GM12865 (cell line): ENCODE data around the gene NOP16.
"Not testable (repeated sequence)": the region's sequence is repeated elsewhere in the genome, so short reads cannot be mapped to it uniquely, and the experiment has no call there.

ENCODE experiments used
- DNase-seq: peaks from one replicate; pipeline ENCODE4 v3.0.0; 2010; ENCODE audit warnings: low read depth
- H3K4me3 ChIP-seq: 2 replicates; pipeline ENCODE4 v1.5.1; 2011; ENCODE audit warnings: mild to moderate bottlenecking, low read depth, low read length, control low read depth
- TF ChIP-seq, protein P1 (sequence below): IDR thresholded peaks from 2 replicates; pipeline ENCODE4 v1.5.1; 2011; ENCODE audit warnings: low read length, control low read depth, low read depth, inconsistent platforms; ENCODE audit not compliant: insufficient read depth; ENCODE audit errors: missing control alignments

Gene NOP16

DNA sequence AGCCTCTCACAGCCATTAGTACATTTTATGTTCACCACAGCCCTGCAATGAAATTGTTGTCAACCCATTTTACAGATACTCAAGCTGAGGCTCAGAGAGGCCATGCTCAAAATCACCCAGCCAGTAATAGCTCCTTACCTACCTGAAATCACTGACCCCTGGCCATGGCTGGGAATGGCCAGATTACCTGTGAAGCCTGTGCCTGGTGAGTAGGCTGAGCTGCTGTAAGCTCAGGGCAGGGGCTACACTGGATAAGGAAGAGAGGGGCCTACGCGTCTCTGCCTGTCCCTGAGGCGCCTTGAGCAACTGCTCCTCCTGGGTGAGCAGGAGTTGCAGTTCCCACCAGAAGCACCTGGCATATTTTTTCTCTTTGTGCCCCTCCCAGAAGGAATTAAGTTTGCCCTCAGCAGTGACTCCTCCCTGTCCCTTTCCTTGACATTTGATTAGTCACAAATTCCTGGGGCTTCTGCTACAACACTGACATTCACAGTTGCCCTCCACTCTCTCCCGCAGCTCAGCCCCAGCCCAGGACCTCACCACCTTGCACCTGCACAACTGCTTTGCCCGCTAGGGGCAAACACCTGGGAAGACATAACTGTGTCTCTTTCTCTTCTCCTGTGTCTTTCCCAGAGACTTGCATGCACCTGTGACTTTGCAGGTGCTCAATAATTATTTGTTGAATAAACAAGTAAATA, 22.2 kb upstream of the NOP16 start:
- no peak for DNase-seq
- TF ChIP-seq, protein P1, sequence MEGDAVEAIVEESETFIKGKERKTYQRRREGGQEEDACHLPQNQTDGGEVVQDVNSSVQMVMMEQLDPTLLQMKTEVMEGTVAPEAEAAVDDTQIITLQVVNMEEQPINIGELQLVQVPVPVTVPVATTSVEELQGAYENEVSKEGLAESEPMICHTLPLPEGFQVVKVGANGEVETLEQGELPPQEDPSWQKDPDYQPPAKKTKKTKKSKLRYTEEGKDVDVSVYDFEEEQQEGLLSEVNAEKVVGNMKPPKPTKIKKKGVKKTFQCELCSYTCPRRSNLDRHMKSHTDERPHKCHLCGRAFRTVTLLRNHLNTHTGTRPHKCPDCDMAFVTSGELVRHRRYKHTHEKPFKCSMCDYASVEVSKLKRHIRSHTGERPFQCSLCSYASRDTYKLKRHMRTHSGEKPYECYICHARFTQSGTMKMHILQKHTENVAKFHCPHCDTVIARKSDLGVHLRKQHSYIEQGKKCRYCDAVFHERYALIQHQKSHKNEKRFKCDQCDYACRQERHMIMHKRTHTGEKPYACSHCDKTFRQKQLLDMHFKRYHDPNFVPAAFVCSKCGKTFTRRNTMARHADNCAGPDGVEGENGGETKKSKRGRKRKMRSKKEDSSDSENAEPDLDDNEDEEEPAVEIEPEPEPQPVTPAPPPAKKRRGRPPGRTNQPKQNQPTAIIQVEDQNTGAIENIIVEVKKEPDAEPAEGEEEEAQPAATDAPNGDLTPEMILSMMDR, result no peak
- H3K4me3 ChIP-seq, result no peak overlapping the region

DNA sequence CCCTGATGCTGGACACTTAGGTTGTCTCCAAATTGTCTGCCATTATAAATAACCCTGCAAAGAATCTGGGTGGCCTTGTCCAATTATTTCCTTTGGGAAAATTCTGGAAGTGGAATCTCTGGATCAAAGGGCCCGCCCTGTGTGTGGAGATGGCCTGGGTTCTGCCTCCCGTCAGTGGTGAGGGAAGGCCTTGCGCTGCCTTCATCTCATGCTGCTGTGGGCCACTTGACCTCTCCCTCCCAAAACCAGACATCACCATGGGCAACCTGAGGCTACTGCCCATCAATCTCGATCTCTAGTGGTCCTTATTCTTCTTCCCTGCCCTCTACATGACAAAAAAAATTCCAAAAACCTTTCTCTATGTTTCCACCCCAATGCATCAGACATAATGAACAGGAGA, 21.4 kb upstream of the NOP16 start:
- DNase-seq, result no peak
- TF ChIP-seq, protein P1, result no peak
- H3K4me3 ChIP-seq, result no peak overlapping the region

DNA sequence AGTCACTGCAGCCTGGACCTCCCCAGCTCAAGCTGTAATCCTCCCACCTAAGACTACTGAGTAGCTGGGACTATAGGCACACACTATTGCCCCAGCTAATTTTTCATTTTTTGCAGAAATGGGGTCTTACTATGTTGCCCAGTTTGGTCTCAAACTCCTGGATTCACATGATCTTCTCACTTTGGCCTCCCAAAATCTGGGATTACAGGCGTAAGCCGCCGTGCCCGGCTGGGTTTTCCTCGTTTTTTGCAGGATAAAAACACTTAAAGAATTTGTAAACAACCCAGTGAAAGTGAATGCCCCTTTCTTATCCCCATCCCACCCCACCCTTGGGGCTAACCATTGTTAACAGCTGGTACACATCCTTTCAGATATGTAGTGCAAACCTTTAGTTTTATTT, 20.2 kb upstream of the NOP16 start:
- H3K4me3 ChIP-seq, result no peak overlapping the region
- TF ChIP-seq, protein P1, result no peak
- no peak for DNase-seq

DNA sequence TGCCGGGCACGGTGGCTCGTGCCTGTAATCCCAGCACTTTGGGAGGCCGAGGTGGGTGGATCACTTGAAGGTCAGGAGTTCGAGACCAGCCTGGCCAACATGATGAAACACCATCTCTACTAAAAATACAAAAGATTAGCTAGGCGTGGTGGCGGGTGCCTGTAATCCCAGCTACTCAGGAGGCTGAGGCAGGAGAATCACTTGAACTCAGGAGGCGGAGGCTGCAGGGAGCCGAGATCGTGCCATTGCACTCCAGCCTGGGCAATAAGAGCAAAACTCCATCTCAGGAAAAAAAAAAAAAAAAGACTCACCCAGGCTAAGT, 19.8 kb upstream of the NOP16 start:
- DNase-seq, H3K4me3 ChIP-seq: not testable (repeated sequence)

DNA sequence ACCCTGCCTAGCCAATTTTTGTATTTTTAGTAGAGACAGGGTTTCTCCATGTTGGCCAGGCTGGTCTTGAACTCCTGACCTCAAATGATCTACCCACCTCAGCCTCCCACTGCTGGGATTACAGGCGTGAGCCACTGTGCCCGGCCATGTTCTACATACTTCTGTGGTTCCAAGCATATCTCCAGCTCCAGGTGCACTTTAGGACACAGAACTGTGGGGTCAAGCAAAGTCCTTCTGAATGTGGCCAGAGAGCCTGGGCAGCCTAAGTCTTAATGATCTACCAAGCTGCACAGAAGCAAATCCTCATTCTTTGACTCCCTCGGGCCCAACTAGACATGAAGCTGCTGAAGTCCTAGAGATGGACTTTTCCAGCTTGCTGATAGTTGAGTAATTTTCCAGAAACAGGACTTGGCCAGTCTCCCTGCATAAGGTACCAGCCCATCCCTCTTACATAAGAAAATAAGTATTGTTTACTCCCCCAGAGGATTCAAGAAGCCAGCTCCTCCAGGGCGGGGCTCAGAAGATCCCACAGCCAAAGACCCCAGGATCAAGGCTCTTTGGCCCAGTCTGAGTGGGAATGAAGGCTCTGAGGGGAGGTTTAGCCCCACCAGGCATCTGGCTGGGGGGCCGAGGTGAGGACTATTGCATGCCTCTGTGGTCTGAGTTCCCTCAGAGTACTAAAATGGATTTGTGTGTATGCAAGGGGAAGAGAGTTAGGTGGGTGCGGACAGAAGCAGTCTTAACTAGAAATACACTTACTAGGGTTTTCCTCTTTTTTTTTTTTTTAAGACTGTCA, 19.3 kb upstream of the NOP16 start:
- H3K4me3 ChIP-seq, result no peak overlapping the region
- TF ChIP-seq, protein P1, result no peak
- DNase-seq, result no peak

DNA sequence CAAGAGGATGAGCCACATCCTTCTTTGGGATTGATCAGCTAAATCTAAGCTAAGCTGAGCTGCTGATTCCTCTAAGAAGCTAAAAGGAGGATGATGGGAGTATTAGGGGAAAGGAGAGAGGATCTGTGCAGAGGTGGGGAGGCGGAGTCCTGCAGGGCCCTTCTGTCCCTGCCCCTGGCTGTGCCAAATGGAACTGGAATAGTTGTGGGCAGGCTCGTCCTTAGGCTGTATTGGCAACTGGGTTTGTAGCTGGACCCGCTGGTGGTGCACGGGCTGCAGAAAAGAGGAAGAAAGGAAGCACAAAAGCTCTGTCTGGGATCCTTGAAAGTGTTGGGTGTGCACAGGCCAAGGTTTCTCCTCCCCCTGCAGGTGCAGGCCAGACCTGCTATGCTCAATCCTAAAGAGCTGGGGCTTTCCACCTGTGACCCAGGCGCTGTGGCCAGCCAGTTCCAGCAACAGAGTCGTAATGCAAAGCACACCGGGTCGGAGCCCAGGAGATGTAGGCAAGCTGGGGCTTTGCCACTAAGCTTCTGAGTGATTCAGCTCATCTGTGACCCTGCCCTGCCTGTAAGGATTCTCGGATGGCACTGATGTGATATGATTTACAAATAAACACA, 18.1 kb upstream of the NOP16 start:
- H3K4me3 ChIP-seq, result no peak overlapping the region
- no peak for DNase-seq
- TF ChIP-seq, protein P1, result no peak

DNA sequence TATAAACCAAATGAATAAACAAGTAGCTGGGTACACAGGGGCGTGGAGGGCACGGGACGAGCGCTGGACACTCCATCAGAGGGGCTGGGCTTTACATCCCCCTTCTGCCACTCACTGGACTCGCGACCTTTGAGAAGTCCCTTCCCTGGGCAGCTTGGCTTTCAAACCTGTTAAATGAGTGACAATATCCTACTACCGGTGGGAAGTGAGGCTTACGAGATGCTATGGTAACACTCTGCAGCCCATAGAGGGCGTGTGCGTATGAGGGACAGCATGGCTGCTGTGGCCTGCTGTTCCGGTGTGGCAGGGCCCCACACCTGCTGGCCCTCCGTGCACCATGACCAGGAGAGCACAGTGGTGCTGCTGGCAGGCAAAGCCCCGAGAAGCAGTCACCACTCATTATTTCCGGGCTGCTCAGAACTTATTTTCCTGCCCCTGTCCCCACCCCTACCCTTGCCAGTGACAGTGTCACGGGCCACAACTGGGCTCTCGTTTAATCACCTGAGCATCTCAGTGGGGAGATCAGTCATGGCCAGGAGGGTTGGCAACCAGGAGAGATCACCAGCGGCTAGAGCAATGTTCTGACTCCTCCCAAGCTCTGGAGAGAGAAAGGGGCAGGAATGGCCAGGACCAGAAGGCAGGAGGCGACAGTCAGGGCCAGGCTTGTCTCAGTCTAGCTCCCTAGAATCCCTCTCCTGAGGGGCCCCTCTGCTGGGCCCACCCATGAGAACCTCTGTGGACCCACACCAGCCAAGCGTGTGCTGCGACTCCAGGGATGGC, 17.4 kb upstream of the NOP16 start:
- no peak for DNase-seq
- TF ChIP-seq, protein P1, result no peak
- no peak overlapping the region for H3K4me3 ChIP-seq
